ENCODE measurements around the gene ZFYVE27. TPM values are rescaled to one million over a fixed set of nuclear protein-coding genes. Genes with fewer than 3 reads are reported as not detected.

The ZFYVE27 gene
- total and polyA plus RNA-seq, 2 donors from 2014 or later: 23.3 to 34.4 TPM

GRCh38 chr10:97805096-97805884 is 68.4 kb downstream of the ZFYVE27 start:
- Histone ChIP-seq H3K9me3 (ENCODE audit: control insufficient read depth in 2 of 3, insufficient read depth in 1 of 3, low read length in 3 of 3) (no peaks in the 10 kb centered on the region), H3K4me3 (ENCODE audit: low read length in 3 of 3) (no peak overlapping the region), H3K36me3 (ENCODE audit: control insufficient read depth in 2 of 3, insufficient read depth in 3 of 3, low read length in 3 of 3) (no peaks in the 10 kb centered on the region), H3K9ac (ENCODE audit: low read length in 3 of 3) (no peak overlapping the region), H3K4me1 (ENCODE audit: control insufficient read depth in 2 of 3, insufficient read depth in 2 of 3, low read depth in 1 of 3, low read length in 3 of 3) (no peaks in the 10 kb centered on the region), H3K27ac (ENCODE audit: low read depth in 2 of 2, low read length in 2 of 2) (no peak overlapping the region), H3K27me3 (ENCODE audit: control insufficient read depth, insufficient read depth, low read length) (no peaks in the 10 kb centered on the region)
- peak; percentile 28 to 60 (median 50) for DNase-seq
- TF ChIP-seq, protein P1, sequence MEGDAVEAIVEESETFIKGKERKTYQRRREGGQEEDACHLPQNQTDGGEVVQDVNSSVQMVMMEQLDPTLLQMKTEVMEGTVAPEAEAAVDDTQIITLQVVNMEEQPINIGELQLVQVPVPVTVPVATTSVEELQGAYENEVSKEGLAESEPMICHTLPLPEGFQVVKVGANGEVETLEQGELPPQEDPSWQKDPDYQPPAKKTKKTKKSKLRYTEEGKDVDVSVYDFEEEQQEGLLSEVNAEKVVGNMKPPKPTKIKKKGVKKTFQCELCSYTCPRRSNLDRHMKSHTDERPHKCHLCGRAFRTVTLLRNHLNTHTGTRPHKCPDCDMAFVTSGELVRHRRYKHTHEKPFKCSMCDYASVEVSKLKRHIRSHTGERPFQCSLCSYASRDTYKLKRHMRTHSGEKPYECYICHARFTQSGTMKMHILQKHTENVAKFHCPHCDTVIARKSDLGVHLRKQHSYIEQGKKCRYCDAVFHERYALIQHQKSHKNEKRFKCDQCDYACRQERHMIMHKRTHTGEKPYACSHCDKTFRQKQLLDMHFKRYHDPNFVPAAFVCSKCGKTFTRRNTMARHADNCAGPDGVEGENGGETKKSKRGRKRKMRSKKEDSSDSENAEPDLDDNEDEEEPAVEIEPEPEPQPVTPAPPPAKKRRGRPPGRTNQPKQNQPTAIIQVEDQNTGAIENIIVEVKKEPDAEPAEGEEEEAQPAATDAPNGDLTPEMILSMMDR (IDR thresholded peaks at IDR 0.05; ENCODE audit: borderline replicate concordance, extremely low read depth, insufficient read depth): no peak
- no peak for FAIRE-seq
- intact Hi-C loops (cut with DNase I): no loop called here

DNA sequence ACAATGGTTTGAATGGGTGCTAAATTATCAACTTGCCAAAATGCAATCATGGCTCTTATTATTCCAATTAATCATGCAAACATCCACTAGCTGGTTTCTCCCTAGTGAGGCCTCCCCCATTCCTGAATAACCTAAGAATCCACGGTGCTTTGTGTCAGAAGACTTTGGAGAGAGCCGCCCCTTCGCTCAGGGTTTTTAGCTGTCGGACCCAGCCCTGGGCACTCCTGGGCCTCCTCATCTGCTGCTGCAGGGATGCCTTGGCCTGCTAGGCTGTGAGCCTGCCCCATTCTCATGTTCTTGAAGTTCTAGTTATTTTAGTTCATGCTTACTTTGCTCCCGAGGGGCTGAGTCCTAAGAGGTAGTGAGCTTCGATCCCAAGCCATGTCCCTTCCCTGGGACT is 69.0 kb downstream of the ZFYVE27 start:
- FAIRE-seq (no peak), DNase-seq (peak in 1 of 5 donors; percentile 12)
- Histone ChIP-seq H3K4me3 (ENCODE audit: low read length in 3 of 3) (no peak overlapping the region), H3K27me3 (ENCODE audit: control insufficient read depth, insufficient read depth, low read length) (no peaks in the 10 kb centered on the region), H3K4me1 (ENCODE audit: control insufficient read depth in 2 of 3, insufficient read depth in 2 of 3, low read depth in 1 of 3, low read length in 3 of 3) (no peaks in the 10 kb centered on the region), H3K36me3 (ENCODE audit: control insufficient read depth in 2 of 3, insufficient read depth in 3 of 3, low read length in 3 of 3) (no peaks in the 10 kb centered on the region), H3K27ac (ENCODE audit: low read depth in 2 of 2, low read length in 2 of 2) (no peak overlapping the region), H3K9ac (ENCODE audit: low read length in 3 of 3) (no peak overlapping the region), H3K9me3 (ENCODE audit: control insufficient read depth in 2 of 3, insufficient read depth in 1 of 3, low read length in 3 of 3) (no peaks in the 10 kb centered on the region)
- TF ChIP-seq, protein P1 (IDR thresholded peaks at IDR 0.05; ENCODE audit: borderline replicate concordance, extremely low read depth, insufficient read depth): no peak
- intact Hi-C loops (cut with DNase I): no loop called here

DNA sequence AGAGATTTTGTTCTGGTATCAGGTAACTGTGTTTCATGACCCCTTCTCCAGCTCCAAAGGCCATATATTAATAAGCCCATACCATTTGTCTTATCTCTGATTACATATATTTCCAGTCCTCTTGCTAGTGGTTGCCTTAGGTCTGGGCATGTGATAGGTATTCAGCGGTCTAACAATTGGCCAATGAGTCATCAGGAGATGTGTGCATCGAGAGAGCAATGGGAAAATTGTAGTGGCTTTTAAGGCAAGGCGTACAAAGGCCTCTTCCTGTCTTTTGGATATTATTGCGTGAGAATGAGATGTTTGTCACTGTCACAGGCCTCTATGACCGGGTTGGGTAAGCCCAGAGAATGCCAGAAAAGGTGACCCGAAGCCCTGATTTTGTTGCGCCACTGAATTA is 73.5 kb downstream of the ZFYVE27 start:
- H3K4me1 ChIP-seq (ENCODE audit: control insufficient read depth in 2 of 3, insufficient read depth in 2 of 3, low read depth in 1 of 3, low read length in 3 of 3): no peaks in the 10 kb centered on the region
- no peak overlapping the region for H3K4me3 ChIP-seq (ENCODE audit: low read length in 3 of 3)
- H3K9me3 ChIP-seq (ENCODE audit: control insufficient read depth in 2 of 3, insufficient read depth in 1 of 3, low read length in 3 of 3): no peaks in the 10 kb centered on the region
- no peak for DNase-seq
- no peaks in the 10 kb centered on the region for H3K27me3 ChIP-seq (ENCODE audit: control insufficient read depth, insufficient read depth, low read length)
- no peak for FAIRE-seq
- H3K27ac ChIP-seq (ENCODE audit: low read depth in 2 of 2, low read length in 2 of 2): no peak overlapping the region
- H3K36me3 ChIP-seq (ENCODE audit: control insufficient read depth in 2 of 3, insufficient read depth in 3 of 3, low read length in 3 of 3): no peaks in the 10 kb centered on the region
- H3K9ac ChIP-seq (ENCODE audit: low read length in 3 of 3): no peak overlapping the region
- TF ChIP-seq, protein P1 (IDR thresholded peaks at IDR 0.05; ENCODE audit: borderline replicate concordance, extremely low read depth, insufficient read depth): no peak
- intact Hi-C loops (cut with DNase I): no loop called here

Other genes with a start within 250 kb of the ZFYVE27 start
- 56.1 TPM for gene MMS19, start 238.7 kb upstream of the ZFYVE27 start, total RNA-seq
- 49.7 TPM for gene MMS19, start 238.7 kb upstream of the ZFYVE27 start, polyA plus RNA-seq (ENCODE audit: insufficient read depth, low read depth, low replicate concordance)
- 17.4 TPM for gene UBTD1, start 238.2 kb upstream of the ZFYVE27 start, total RNA-seq
- gene UBTD1, start 238.2 kb upstream of the ZFYVE27 start, polyA plus RNA-seq (ENCODE audit: insufficient read depth, low read depth, low replicate concordance): 26.1 TPM
- 3.6 TPM for gene ANKRD2, start 164.3 kb upstream of the ZFYVE27 start, total RNA-seq
- 10.0 TPM for gene ANKRD2, start 164.3 kb upstream of the ZFYVE27 start, polyA plus RNA-seq (ENCODE audit: insufficient read depth, low read depth, low replicate concordance)
- gene HOGA1, start 152.7 kb upstream of the ZFYVE27 start, total RNA-seq: 28.8 TPM
- gene HOGA1, start 152.7 kb upstream of the ZFYVE27 start, polyA plus RNA-seq (ENCODE audit: insufficient read depth, low read depth, low replicate concordance): 100 TPM
- gene C10orf62, start 147.4 kb upstream of the ZFYVE27 start, total RNA-seq: 1.6 TPM
- 0.77 TPM for gene C10orf62, start 147.4 kb upstream of the ZFYVE27 start, polyA plus RNA-seq (ENCODE audit: insufficient read depth, low read depth, low replicate concordance)
- 9.1 TPM for gene MORN4, start 103.6 kb upstream of the ZFYVE27 start, total RNA-seq
- gene MORN4, start 103.6 kb upstream of the ZFYVE27 start, polyA plus RNA-seq (ENCODE audit: insufficient read depth, low read depth, low replicate concordance): 21.2 TPM
- gene PI4K2A, start 96.5 kb upstream of the ZFYVE27 start, total RNA-seq: 14.2 TPM
- gene PI4K2A, start 96.5 kb upstream of the ZFYVE27 start, polyA plus RNA-seq (ENCODE audit: insufficient read depth, low read depth, low replicate concordance): 17.3 TPM
- gene AVPI1, start 49.9 kb upstream of the ZFYVE27 start, total RNA-seq: 10.7 TPM
- 15.5 TPM for gene AVPI1, start 49.9 kb upstream of the ZFYVE27 start, polyA plus RNA-seq (ENCODE audit: insufficient read depth, low read depth, low replicate concordance)
- gene MARVELD1, start 23.4 kb upstream of the ZFYVE27 start, total RNA-seq: 43.2 TPM
- 8.3 TPM for gene MARVELD1, start 23.4 kb upstream of the ZFYVE27 start, polyA plus RNA-seq (ENCODE audit: insufficient read depth, low read depth, low replicate concordance)
- gene SFRP5, start 34.9 kb downstream of the ZFYVE27 start, total RNA-seq: 0.31 TPM
- gene SFRP5, start 34.9 kb downstream of the ZFYVE27 start, polyA plus RNA-seq (ENCODE audit: insufficient read depth, low read depth, low replicate concordance): 0.22 TPM
- gene GOLGA7B, start 112.7 kb downstream of the ZFYVE27 start, total RNA-seq: 0.50 TPM
- not detected for gene GOLGA7B, start 112.7 kb downstream of the ZFYVE27 start, polyA plus RNA-seq (ENCODE audit: insufficient read depth, low read depth, low replicate concordance)